ENCODE measurements around the gene RASSF3.
"Not testable (repeated sequence)": the region's sequence is repeated elsewhere in the genome, so short reads cannot be mapped to it uniquely, and the experiment has no call there.

Gene RASSF3, protein sequence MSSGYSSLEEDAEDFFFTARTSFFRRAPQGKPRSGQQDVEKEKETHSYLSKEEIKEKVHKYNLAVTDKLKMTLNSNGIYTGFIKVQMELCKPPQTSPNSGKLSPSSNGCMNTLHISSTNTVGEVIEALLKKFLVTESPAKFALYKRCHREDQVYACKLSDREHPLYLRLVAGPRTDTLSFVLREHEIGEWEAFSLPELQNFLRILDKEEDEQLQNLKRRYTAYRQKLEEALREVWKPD

GRCh38 chr12:64610079-64610659, at the start of gene RASSF3:
Gene RASSF3 (plus strand): TSS chr12:64610495. CDS start chr12:64610633, 138 bp downstream.
- peak; percentile 78 for DNase-seq

DNA sequence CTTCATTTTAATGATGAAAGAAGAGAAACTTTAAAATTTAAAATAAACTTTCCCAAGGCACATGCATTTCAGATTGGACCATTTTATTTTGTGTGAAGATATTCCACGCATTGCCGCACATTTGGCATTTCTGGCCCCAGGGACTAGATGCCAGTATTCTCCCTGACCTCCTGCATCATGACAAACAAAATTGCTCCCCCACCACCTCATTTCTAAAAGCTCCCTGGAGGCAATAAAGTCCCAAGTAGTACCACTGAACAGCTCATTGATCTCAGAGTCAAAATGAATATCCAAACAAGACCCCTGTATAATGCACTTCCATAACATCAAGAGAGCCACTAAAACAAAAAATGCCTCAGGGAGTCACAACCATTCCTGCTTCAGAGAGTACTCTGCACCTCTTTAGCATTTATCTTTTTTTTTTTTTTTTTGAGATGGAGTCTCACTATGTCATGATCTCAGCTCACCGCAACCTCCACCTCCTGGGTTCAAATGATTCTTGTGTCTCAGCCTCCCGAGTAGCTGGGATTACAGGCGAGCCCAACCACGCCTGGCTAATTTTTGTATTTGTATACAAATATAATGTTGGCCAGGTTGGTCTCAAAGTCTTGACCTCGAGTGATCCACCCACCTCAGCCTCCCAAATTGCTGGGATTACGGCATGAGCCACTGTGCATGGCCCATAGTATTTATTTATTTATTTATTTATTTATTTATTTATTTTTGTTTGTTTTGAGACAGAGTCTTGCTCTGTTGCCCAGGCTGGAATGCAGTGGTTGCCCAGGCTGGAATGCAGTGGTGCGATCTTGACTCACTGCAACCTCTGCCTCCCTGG, 48.8 kb upstream of the RASSF3 start:
- DNase-seq, result no peak

GRCh38 chr12:64566122-64566521, 44.2 kb upstream of the RASSF3 start:
- DNase-seq, result no peak

DNA sequence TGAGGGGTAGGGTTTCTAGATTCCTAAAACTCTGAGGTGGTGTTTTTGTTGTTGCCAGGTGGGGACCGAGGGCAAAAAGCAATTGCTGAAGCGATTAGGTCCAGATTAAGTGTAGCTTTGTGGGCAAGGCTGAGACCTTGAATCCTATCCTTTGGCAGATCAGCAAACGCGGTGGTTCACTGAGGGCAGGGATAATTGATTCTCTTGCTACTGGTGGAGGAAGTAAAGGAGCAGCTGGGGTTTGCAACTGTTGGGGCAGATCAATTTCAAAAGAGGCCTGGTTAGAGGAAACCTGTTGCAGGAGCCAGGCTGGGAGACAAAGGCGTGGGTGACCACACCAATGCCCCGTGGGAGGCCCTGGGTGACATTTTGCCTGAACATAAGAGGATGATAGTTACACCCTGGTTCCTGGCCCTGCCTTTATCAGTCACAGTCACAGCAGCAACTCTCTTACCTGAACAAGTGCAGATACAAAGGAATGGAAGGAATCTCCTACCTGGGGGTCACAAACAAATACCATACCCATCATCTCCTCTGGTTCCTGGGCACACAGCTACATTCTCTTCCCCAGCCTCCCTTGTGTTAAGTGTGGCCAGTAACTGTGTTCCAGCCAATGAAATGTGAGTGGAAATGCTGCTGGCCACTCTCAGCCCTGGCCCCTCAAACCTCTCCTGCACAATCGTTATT, 43.3 kb upstream of the RASSF3 start:
- no peak for DNase-seq

DNA sequence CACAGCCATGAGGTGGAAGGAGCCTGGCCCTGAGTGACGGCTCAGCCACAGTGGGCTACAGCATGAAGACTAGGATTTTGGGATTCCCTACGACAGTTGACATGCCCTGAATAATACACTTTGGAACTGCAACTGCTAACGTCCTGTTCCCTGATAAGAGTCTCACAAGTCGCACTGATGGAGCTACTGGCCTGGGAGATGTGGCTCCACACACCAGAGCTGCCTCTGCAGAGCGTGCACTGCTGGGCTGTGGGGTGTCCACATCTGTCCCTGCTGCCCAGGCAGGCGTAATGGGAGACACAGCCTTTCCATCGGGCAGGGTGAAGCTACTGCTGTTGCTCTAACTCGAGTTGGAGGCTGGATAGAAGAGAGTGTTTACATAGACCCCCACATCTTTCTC, 42.7 kb upstream of the RASSF3 start:
- DNase-seq, result no peak

- DNase-seq, result no peak
Measured at GRCh38 chr12:64568298-64568697, 42.0 kb upstream of the RASSF3 start.

- no peak for DNase-seq
Measured at GRCh38 chr12:64569923-64570691, 40.2 kb upstream of the RASSF3 start.

GRCh38 chr12:64571411-64571810, 38.9 kb upstream of the RASSF3 start:
- no peak for DNase-seq

DNA sequence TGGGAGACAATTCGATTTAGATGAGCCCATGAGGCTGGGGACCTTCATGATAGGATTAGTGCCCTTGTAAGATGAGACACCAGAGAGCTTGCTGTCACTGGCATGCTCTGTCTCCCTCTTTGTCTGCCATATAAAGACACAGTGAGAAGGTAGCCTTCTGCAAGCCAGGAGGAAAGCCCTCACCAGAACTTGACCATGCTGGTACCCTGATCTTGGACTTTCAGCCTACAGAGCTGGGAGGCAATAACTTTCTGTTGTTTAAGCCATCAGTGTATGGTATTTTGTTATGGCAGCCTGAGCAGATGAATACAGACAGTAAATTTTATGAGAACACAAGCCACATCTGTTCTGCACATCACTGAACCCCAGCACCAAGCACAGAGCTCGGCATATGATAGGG, 38.1 kb upstream of the RASSF3 start:
- no peak for DNase-seq

DNA sequence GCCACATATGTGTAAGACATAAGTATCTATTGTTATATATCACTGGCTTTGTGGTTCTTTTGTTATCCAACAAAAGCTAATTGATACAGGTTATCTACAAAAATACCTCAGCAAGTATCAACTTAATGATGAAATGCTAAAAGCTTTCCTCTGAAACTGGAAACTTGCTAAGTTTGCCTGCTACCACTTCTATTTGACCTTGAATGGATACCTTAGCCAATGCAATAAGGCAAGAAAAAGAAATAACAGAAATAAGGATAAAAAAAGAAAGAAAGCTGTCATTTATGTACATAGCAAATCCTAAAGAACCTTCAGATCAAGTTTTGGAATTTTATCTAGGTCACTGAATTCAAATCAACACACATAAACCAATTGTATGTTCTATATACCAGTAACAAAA, 35.5 kb upstream of the RASSF3 start:
- no peak for DNase-seq

DNA sequence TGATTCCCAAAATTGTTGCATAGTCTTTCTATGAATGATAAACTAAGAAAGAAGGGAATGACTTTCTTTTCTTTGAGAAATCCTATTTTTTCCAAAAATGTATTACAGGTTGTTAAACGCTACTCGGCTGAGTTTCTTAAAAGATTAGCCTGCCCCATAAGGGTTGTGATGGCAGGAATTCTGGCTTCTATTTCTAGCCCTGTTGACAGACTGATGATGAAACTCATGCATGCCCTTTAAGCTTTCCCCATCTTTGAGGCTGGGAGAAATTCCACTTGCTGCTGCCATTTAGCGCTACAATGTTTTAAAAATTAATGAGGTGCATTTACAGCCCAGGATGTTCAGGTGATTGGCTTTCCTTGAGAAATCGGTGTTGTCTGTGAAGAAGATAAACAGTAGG, 33.2 kb upstream of the RASSF3 start:
- no peak for DNase-seq

GRCh38 chr12:64578566-64578965, 31.7 kb upstream of the RASSF3 start:
- no peak for DNase-seq

- no peak for DNase-seq
Measured at GRCh38 chr12:64580681-64581080, 29.6 kb upstream of the RASSF3 start.

GRCh38 chr12:64582114-64582513, 28.2 kb upstream of the RASSF3 start:
- no peak for DNase-seq

DNA sequence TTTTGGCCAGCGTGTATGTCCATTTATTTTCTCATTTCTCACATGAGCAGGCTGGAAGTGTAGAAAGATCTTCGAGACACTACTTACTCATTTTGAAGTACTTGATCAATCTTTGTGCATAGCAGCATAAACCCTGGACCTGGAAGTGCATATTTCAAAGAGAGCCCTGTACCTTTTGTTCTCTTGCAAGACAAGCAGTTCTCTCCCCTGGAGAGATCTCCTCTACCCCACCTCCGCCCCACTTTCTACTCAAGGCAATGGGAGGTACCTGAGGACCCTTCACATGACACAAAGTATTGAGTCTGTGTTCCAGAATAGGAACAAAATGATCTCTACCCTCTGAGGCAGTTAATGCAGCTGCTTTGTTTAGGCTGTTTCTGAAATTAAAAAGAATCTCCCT, 27.4 kb upstream of the RASSF3 start:
- DNase-seq, result no peak

DNA sequence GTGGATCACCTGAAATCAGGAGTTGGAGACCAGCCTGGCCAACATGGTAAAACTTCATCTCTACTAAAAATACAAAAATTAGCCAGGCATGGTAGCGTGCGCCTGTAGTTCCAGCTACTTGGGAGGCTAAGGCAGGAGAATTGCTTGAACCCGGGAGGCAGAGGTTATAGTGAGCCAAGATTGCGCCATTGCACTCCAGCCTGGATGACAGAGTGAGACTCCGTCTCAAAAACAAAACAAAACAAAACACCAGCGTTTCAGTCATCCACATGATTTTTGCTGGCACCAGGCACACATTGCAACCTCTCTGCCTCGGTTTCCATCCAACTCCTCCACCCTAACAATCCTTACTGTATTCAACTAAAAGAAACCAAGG, 26.9 kb upstream of the RASSF3 start:
- not testable (repeated sequence) for DNase-seq

DNA sequence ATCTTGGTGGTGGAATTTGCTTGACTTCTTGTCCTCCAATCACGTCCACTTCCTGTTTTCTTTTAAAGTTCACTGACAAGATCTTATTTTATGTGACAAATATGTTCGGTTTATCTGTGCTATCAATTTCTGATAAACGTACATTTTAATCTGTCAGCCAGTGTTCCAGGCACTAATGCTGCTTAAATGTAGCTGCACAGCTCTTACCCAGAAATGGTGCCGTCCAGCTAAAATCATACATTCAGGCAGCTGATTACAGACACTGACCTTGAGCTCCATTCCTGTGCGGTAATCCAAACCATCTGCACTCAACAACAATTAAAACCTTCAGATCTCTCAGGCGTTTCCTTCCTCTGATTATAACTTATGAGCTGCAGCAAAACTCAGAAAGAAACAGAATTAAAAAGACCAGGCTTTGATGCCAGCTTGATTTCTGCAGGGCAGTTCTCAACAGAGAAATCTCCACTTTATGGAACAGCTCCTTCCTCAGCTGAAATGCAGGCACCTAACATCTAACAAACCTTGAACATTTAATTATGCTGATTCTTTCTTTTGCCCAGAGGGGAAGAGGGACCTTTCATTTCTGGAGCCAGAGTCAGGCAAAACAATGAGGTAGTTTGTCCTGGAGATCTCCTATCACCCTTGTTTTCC, 26.4 kb upstream of the RASSF3 start:
- DNase-seq, result no peak

GRCh38 chr12:64585104-64585503, 25.2 kb upstream of the RASSF3 start:
- DNase-seq, result no peak

- DNase-seq, result no peak
Measured at GRCh38 chr12:64587447-64587846, 22.8 kb upstream of the RASSF3 start.

DNA sequence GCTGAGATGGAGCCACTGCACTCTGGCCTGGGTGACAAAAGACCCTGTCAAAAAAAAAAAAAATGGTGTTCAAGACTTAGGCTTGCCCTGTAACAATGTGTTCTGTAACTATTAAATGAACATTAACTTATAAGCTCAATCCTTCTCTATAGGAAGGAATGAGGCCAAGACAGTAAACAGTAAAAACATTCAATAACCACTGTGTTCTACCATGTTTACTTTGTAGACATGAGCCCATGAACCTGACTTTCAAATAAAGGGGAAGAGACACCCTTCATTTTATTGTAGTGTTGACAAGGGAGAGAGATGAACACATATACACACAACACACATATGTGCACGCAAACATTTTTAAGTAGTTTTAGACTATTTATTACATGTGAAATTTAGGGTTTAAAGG, 20.1 kb upstream of the RASSF3 start:
- DNase-seq, result no peak

DNA sequence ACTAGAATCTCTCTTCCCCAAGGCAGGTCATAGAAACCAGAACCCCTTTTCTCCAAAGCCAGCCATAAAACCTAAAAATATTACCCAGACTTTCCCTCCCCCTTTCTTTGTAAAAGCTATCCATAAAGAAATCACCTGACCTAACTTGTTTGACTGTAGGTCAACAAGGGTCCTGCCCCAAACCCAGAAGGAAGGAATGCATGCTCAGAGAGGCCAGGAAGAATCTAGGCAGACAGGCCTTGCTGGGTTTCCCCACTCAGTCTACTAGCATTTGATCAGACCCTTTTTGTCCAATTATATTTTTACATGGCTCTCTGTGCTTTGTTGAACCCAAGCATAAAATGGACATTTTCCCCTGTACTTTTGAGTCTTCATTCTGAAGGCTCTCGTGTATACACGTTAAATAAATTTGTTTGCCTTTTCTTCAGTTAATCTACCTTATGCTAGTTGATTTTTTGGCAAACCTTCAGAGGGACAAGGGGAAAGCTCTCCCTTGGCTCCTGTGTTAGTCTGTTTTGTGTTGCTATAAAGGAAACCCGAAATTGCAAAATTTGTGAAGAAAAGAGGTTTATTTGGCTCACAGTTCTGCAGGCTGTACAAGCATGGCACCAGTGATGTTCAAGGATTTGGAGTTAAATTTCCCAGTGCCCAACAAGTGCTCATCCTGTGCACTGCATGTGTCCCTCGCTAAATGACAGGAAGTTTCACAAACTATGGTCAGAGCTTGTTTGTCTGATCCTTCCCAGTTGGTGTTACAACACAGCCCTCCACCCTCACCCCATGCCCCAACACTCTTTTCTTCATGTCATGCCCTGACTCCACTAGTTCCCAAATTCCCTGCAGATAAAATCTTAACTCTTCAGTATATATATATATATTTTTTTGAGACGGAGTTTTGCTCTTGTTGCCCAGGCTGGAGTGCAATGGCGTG, 14.2 kb upstream of the RASSF3 start:
- DNase-seq, result no peak

Measured in activated CD4-positive, alpha-beta T cell treated with anti-CD3 and anti-CD28 coated beads for 48 hours (primary cell).